ENCODE data around the gene PLPPR5.

The PLPPR5 gene

DNA sequence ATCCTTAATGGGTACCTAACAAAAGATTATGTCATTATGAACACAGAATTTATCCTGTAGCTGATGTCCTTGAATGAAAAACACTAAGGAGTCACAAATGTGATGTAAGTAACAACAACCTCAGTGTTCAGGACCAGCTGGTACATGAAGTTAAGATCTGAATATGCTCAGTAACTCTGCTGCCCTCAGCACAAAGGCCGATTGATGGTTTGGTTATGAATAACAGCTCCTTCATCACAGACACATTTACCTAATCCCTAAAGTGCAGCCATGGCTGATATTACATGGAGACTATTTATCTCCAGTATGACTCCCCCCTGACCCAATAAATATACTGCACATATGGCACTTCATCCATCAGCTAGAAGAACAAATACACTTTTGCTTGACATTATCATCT, 75.2 kb downstream of the PLPPR5 start:
- Histone ChIP-seq H3K9ac (ENCODE audit: insufficient read length, low read depth) (no peak overlapping the region), H3K27me3 (ENCODE audit: insufficient read depth, insufficient read length) (no peaks in the 10 kb centered on the region), H3K9me3 (ENCODE audit: insufficient read depth, low read length) (no peaks in the 10 kb centered on the region), H3K4me3 (ENCODE audit: insufficient read length, low read depth) (no peak overlapping the region), H3K4me1 (ENCODE audit: insufficient read depth, insufficient read length) (peaks cover 5% of the 10 kb centered on the region), H3K36me3 (ENCODE audit: insufficient read depth, insufficient read length, low read length) (no peaks in the 10 kb centered on the region)
- no peak for TF ChIP-seq YY1 (IDR thresholded peaks at IDR 0.05; ENCODE audit: insufficient read depth, insufficient read length)
- TF ChIP-seq ZNF274 (IDR thresholded peaks at IDR 0.05; ENCODE audit: low read depth, low read length) = no peak
- TF ChIP-seq SUZ12 (IDR thresholded peaks at IDR 0.05; ENCODE audit: extremely low read depth, insufficient read depth, insufficient read length) = no peak
- no peak for DNase-seq (ENCODE audit: low read depth, low spot score)

DNA sequence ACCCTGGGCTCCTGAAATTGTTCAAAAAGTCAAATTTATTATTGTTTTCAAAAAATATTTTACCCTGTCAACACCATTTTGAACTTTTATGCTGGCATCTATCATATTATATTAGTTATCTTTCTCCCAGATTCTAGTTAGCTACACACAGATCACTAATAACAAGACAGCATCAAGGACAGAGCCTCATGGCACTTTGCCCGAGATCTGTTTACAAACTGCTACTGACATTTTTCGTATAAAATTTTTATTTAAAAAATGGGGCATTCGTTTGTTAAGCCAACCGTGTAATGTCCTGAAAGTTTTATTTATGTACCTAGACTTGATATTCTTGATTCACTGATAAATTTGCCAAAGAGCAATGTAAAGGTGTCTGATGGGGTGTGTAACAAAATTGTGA, 78.1 kb downstream of the PLPPR5 start:
- TF ChIP-seq YY1 (IDR thresholded peaks at IDR 0.05; ENCODE audit: insufficient read depth, insufficient read length) (no peak), SUZ12 (IDR thresholded peaks at IDR 0.05; ENCODE audit: extremely low read depth, insufficient read depth, insufficient read length) (no peak), ZNF274 (IDR thresholded peaks at IDR 0.05; ENCODE audit: low read depth, low read length) (no peak)

DNA sequence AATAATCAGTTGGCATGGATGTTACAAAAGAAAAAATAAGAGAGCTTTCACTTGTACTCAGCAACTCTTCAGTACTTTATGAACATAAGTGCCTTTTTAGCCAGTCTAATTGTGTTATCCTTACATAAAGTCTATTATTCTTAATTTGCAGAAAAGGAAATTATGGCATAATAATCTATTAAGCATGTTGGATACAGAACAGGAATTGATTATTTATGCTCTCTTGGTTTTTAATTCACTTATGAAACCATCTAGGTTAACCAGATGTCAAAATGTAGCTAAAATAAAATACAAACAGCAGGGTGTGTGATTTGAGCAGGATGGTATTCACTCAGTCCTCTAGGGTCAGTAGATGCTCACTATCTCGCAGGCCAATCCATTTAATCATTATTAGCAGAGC, 79.7 kb downstream of the PLPPR5 start:
- no peak overlapping the region for H3K9ac ChIP-seq (ENCODE audit: insufficient read length, low read depth)
- no peaks in the 10 kb centered on the region for H3K4me1 ChIP-seq (ENCODE audit: insufficient read depth, insufficient read length)
- no peaks in the 10 kb centered on the region for H3K9me3 ChIP-seq (ENCODE audit: insufficient read depth, low read length)
- H3K27me3 ChIP-seq (ENCODE audit: insufficient read depth, insufficient read length) = no peaks in the 10 kb centered on the region
- no peak overlapping the region for H3K4me3 ChIP-seq (ENCODE audit: insufficient read length, low read depth)
- TF ChIP-seq ZNF274 (IDR thresholded peaks at IDR 0.05; ENCODE audit: low read depth, low read length) = no peak
- no peak for TF ChIP-seq SUZ12 (IDR thresholded peaks at IDR 0.05; ENCODE audit: extremely low read depth, insufficient read depth, insufficient read length)
- no peak for TF ChIP-seq YY1 (IDR thresholded peaks at IDR 0.05; ENCODE audit: insufficient read depth, insufficient read length)
- no peak for DNase-seq (ENCODE audit: low read depth, low spot score)
- no peaks in the 10 kb centered on the region for H3K36me3 ChIP-seq (ENCODE audit: insufficient read depth, insufficient read length, low read length)

More for the DNA sequence above, 78.1 kb downstream of the PLPPR5 start:
- H3K4me3 ChIP-seq (ENCODE audit: insufficient read length, low read depth) = no peak overlapping the region
- H3K36me3 ChIP-seq (ENCODE audit: insufficient read depth, insufficient read length, low read length) = no peaks in the 10 kb centered on the region
- DNase-seq (ENCODE audit: low read depth, low spot score) = no peak
- no peaks in the 10 kb centered on the region for H3K4me1 ChIP-seq (ENCODE audit: insufficient read depth, insufficient read length)
- no peaks in the 10 kb centered on the region for H3K9me3 ChIP-seq (ENCODE audit: insufficient read depth, low read length)
- no peak overlapping the region for H3K9ac ChIP-seq (ENCODE audit: insufficient read length, low read depth)
- no peaks in the 10 kb centered on the region for H3K27me3 ChIP-seq (ENCODE audit: insufficient read depth, insufficient read length)

DNA sequence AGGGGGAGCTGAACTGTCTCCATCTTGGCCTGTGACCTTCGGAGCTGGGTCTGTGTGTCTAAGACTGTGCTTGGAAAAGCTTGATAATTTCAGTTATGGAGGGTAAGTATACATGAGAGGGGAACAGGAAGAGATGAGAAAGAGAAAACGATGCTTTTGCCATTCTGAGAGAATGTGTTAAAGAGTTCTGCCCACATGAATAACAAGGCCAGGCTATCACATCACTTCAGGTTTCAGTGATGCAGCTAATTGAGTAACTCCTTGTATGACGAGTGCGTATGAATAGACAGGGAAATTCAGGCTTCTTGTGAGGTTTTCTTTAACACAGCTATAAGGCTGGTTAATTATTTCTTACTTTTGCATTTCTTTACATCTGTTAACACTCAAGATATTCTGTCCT, 81.0 kb downstream of the PLPPR5 start:
- DNase-seq (ENCODE audit: low read depth, low spot score) = no peak
- H3K9ac ChIP-seq (ENCODE audit: insufficient read length, low read depth) = no peak overlapping the region
- H3K27me3 ChIP-seq (ENCODE audit: insufficient read depth, insufficient read length) = no peaks in the 10 kb centered on the region
- H3K4me3 ChIP-seq (ENCODE audit: insufficient read length, low read depth) = no peak overlapping the region
- TF ChIP-seq ZNF274 (IDR thresholded peaks at IDR 0.05; ENCODE audit: low read depth, low read length) (no peak), SUZ12 (IDR thresholded peaks at IDR 0.05; ENCODE audit: extremely low read depth, insufficient read depth, insufficient read length) (no peak), YY1 (IDR thresholded peaks at IDR 0.05; ENCODE audit: insufficient read depth, insufficient read length) (no peak)
- no peaks in the 10 kb centered on the region for H3K36me3 ChIP-seq (ENCODE audit: insufficient read depth, insufficient read length, low read length)
- H3K9me3 ChIP-seq (ENCODE audit: insufficient read depth, low read length) = no peaks in the 10 kb centered on the region
- H3K4me1 ChIP-seq (ENCODE audit: insufficient read depth, insufficient read length) = no peaks in the 10 kb centered on the region

DNA sequence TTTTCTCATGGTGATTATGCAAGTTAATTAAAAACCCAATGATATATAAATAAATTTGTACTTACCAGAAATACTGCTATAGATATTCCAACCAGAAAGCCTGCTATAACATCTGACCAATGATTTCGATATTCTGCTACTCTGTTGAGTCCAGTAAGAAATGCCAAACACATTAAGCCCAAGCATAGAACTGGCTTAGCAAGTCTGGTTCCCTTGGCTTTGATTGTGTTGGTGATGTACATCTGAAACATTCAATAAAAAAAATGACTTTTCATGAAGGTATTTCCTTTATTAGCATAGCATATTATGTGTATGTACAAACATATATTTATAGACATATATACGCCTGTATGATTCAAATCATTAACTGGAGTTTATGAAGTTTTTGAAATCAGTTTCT, 82.8 kb downstream of the PLPPR5 start:
- H3K27me3 ChIP-seq (ENCODE audit: insufficient read depth, insufficient read length) = no peaks in the 10 kb centered on the region
- no peaks in the 10 kb centered on the region for H3K9me3 ChIP-seq (ENCODE audit: insufficient read depth, low read length)
- no peaks in the 10 kb centered on the region for H3K4me1 ChIP-seq (ENCODE audit: insufficient read depth, insufficient read length)
- H3K9ac ChIP-seq (ENCODE audit: insufficient read length, low read depth) = no peak overlapping the region
- TF ChIP-seq ZNF274 (IDR thresholded peaks at IDR 0.05; ENCODE audit: low read depth, low read length) (no peak), YY1 (IDR thresholded peaks at IDR 0.05; ENCODE audit: insufficient read depth, insufficient read length) (no peak), SUZ12 (IDR thresholded peaks at IDR 0.05; ENCODE audit: extremely low read depth, insufficient read depth, insufficient read length) (no peak)
- H3K4me3 ChIP-seq (ENCODE audit: insufficient read length, low read depth) = no peak overlapping the region
- no peak for DNase-seq (ENCODE audit: low read depth, low spot score)
- H3K36me3 ChIP-seq (ENCODE audit: insufficient read depth, insufficient read length, low read length) = no peaks in the 10 kb centered on the region

DNA sequence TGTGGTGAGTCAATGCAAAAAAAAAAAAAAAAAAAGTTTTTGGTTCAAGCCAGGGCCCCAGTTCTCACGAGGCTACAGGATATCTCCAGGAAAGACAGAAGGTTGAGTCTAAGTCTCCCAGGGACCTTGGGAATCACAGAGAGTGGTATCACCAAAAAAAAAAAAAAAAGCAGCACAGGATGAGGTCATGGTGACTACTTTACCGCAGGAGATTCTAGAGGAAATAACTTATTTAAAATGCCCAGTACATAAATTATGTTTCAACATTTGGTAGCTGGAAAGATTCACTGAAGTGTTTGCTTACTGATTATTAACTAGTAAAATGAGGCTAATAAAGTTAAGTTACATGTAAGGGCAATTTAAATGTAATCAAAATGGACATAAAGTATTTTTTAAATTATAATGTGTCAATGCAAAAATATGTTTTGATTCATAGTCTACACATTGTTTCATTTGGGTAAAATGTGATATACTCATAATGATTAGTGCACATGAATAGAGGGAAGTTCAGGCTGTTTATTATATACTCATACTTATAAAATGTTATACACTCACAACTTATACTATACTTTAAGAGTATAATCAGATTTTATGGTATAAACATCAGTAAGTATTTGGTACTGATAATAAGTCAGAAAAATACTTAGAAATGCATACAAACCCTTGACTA, 84.1 kb downstream of the PLPPR5 start:
- DNase-seq (ENCODE audit: low read depth, low spot score) = no peak
- Histone ChIP-seq H3K4me3 (ENCODE audit: insufficient read length, low read depth) (no peak overlapping the region), H3K4me1 (ENCODE audit: insufficient read depth, insufficient read length) (no peaks in the 10 kb centered on the region), H3K9ac (ENCODE audit: insufficient read length, low read depth) (no peak overlapping the region), H3K9me3 (ENCODE audit: insufficient read depth, low read length) (no peaks in the 10 kb centered on the region), H3K27me3 (ENCODE audit: insufficient read depth, insufficient read length) (no peaks in the 10 kb centered on the region), H3K36me3 (ENCODE audit: insufficient read depth, insufficient read length, low read length) (no peaks in the 10 kb centered on the region)
- TF ChIP-seq ZNF274 (IDR thresholded peaks at IDR 0.05; ENCODE audit: low read depth, low read length) = no peak
- TF ChIP-seq SUZ12 (IDR thresholded peaks at IDR 0.05; ENCODE audit: extremely low read depth, insufficient read depth, insufficient read length) = no peak
- TF ChIP-seq YY1 (IDR thresholded peaks at IDR 0.05; ENCODE audit: insufficient read depth, insufficient read length) = no peak

DNA sequence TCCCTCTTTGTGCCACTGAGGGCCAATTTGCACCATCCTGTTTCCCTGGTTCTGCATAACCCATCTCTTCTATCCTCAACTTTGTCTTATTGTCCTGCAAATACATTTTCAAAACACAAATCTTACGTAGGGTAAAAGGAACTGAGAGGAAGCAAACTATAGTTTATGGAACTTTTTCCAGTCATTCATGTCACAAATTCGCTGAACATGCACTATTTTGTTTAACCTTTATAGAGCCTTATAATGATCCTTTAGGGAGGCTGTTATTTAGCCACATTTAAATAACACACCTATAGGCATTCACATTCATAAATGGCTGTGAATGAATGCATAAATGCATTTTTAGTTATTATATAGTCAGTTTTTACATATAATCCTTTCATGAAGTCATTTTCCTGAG, 85.0 kb downstream of the PLPPR5 start:
- Histone ChIP-seq H3K27me3 (ENCODE audit: insufficient read depth, insufficient read length) (no peaks in the 10 kb centered on the region), H3K9me3 (ENCODE audit: insufficient read depth, low read length) (no peaks in the 10 kb centered on the region), H3K4me1 (ENCODE audit: insufficient read depth, insufficient read length) (no peaks in the 10 kb centered on the region), H3K9ac (ENCODE audit: insufficient read length, low read depth) (no peak overlapping the region), H3K4me3 (ENCODE audit: insufficient read length, low read depth) (no peak overlapping the region), H3K36me3 (ENCODE audit: insufficient read depth, insufficient read length, low read length) (no peaks in the 10 kb centered on the region)
- TF ChIP-seq SUZ12 (IDR thresholded peaks at IDR 0.05; ENCODE audit: extremely low read depth, insufficient read depth, insufficient read length) = no peak
- TF ChIP-seq YY1 (IDR thresholded peaks at IDR 0.05; ENCODE audit: insufficient read depth, insufficient read length) = no peak
- no peak for TF ChIP-seq ZNF274 (IDR thresholded peaks at IDR 0.05; ENCODE audit: low read depth, low read length)
- no peak for DNase-seq (ENCODE audit: low read depth, low spot score)
